Ovary (tissue), 3 donors: ENCODE results near the gene CDCP1.

ENCODE experiments used
- EP300 ChIP-seq: sonication (generic); formaldehyde crosslinking; IDR thresholded peaks from one replicate; pipeline ENCODE4 v1.6.1; 2017; ENCODE audit warnings: antibody characterized with exemption
- TF ChIP-seq, protein P1 (sequence below), 3 donors: fragments of 450-650 bp in 2 of 3; fragments of 200-600 bp in 1 of 3; IDR thresholded peaks; one replicate each; pipeline versions ENCODE4 v1.5.1 to v1.8.0; 2016 to 2022; ENCODE audit warnings: antibody characterized with exemption in 3 of 3, mild to moderate bottlenecking in 1 of 3
- donor health status: DM: no; HTN: no; CAD: no.

DNA sequence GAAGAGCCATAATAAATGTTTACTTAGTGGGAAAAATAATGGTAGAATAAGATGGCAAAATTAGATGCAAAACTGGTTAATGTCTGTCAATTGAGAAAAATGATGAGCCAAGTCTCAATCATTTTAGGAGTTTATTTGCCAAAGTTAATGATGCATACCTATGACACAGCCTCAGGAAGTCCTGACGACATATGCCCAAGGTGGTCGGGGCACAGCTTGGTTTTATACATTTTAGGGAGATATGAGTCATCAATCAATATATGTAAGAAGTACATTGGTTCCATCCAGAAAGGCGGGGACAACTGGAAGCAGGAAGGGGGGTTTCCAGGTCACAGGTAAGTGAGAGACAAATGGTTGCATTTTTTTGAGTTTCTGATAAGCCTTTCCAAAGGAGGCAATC lies 88.6 kb downstream of the CDCP1 start:
- no peak for TF ChIP-seq EP300
- TF ChIP-seq, protein P1, sequence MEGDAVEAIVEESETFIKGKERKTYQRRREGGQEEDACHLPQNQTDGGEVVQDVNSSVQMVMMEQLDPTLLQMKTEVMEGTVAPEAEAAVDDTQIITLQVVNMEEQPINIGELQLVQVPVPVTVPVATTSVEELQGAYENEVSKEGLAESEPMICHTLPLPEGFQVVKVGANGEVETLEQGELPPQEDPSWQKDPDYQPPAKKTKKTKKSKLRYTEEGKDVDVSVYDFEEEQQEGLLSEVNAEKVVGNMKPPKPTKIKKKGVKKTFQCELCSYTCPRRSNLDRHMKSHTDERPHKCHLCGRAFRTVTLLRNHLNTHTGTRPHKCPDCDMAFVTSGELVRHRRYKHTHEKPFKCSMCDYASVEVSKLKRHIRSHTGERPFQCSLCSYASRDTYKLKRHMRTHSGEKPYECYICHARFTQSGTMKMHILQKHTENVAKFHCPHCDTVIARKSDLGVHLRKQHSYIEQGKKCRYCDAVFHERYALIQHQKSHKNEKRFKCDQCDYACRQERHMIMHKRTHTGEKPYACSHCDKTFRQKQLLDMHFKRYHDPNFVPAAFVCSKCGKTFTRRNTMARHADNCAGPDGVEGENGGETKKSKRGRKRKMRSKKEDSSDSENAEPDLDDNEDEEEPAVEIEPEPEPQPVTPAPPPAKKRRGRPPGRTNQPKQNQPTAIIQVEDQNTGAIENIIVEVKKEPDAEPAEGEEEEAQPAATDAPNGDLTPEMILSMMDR (IDR thresholded peaks at IDR 0.05) = no peak
